Measurements from ENCODE around the gene NRAP. TPM values are rescaled to one million over a fixed set of nuclear protein-coding genes. Genes with fewer than 3 reads are reported as not detected.

The NRAP gene
- total and polyA plus RNA-seq, 2 of the 8 experiments (the other 6 are each of a cell fraction or from before 2014, with no cell fraction given), result not detected

DNA sequence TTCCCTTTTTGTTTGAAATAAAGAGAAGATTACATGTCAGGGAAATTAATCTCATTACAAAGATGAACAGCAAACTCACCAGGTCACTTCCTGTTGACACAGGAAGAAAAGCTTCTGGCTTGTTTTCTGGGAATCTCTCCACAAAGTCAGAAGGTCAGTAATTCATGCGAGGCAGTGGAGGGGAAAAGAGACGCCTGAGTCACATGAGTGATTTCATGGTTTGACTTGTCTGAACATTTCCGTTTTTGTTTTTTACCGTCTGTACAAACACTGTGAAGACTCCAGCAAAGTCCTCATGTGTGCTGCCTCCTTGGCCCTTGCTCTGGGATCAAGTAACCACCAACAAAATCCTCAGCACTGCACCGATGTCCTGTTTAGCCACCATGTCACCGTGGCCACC is 113.5 kb downstream of the NRAP start:
- H4K8ac ChIP-seq (ENCODE audit: extremely low read depth, insufficient read depth, low read length), result no peak overlapping the region
- no peak overlapping the region for H2BK12ac ChIP-seq (ENCODE audit: low read depth, low read length)
- H2BK20ac ChIP-seq (ENCODE audit: low read length), result no peak overlapping the region
- no peak overlapping the region for H3K18ac ChIP-seq (ENCODE audit: extremely low read depth, low read length)
- no peak overlapping the region for H4K91ac ChIP-seq (replicated peaks; ENCODE audit: insufficient read length, low read length)
- no peak overlapping the region for H3K4me2 ChIP-seq (ENCODE audit: insufficient read depth in 1 of 2, low read depth in 2 of 2, low read length in 2 of 2)
- H3K4ac ChIP-seq (replicated peaks; ENCODE audit: insufficient read length, low read depth, low read length), result no peak overlapping the region
- peaks cover 26 to 47% (median 41%) of the 10 kb centered on the region in 4 experiments for H3K27me3 ChIP-seq (replicated peaks in 1 of 4; ENCODE audit: control insufficient read depth in 3 of 4, extremely low read depth in 1 of 4, insufficient read depth in 3 of 4, low read length in 3 of 4)
- H4K20me1 ChIP-seq (replicated peaks in 1 of 2; ENCODE audit: control insufficient read depth in 1 of 2, insufficient read depth in 2 of 2, low read length in 2 of 2), result peaks cover 0 to 2% of the 10 kb centered on the region in 2 experiments
- ChIA-PET POLR2A (ENCODE audit: partially characterized antibody) (no interaction called here), CTCF (ENCODE audit: partially characterized antibody) (interaction anchor here (1.3 kb wide), 1 partner anchor 8 kb away, joined by 3 read pairs; no protein-coding TSS in a partner anchor)
- H2AK5ac ChIP-seq (ENCODE audit: low read depth, low read length), result no peak overlapping the region
- no peak overlapping the region for H2BK15ac ChIP-seq (ENCODE audit: low read length)
- H3K14ac ChIP-seq (ENCODE audit: insufficient read length), result no peak overlapping the region
- H3K9ac ChIP-seq (replicated peaks in 1 of 4; ENCODE audit: extremely low read depth in 1 of 4, low read depth in 3 of 4, low read length in 3 of 4), result no peak overlapping the region
- no peaks in the 10 kb centered on the region for H3K9me3 ChIP-seq (ENCODE audit: insufficient read depth in 2 of 2, low read depth in 1 of 2, low read length in 1 of 2)
- FAIRE-seq (no peak), DNase-seq (ENCODE audit: low read depth in 1 of 2, low spot score in 2 of 2) (no peak)
- H3K79me1 ChIP-seq (ENCODE audit: low read depth, low read length), result no peaks in the 10 kb centered on the region
- no peak overlapping the region for H4K5ac ChIP-seq (ENCODE audit: insufficient read length, low read depth, low read length)
- peaks cover 0 to 3% (median 0%) of the 10 kb centered on the region in 4 experiments; a peak in 1 of 7 replicates for H3K4me1 ChIP-seq (replicated peaks in 1 of 4; ENCODE audit: control insufficient read depth in 3 of 4, insufficient read depth in 4 of 4, low read length in 3 of 4)
- no peak overlapping the region for H2BK120ac ChIP-seq (replicated peaks; ENCODE audit: low read depth, low read length)
- no peak overlapping the region for H2BK5ac ChIP-seq (ENCODE audit: low read depth, low read length)
- H3K27ac ChIP-seq (ENCODE audit: low read depth, low read length), result no peak overlapping the region
- H3K23me2 ChIP-seq (ENCODE audit: low read depth, low read length), result no peaks in the 10 kb centered on the region
- H3K36me3 ChIP-seq (ENCODE audit: control insufficient read depth in 2 of 4, insufficient read depth in 4 of 4, low read length in 3 of 4), result no peaks in the 10 kb centered on the region
- no peak overlapping the region for H3K56ac ChIP-seq (replicated peaks; ENCODE audit: insufficient read length, low read depth, low read length)
- H3K23ac ChIP-seq (ENCODE audit: insufficient read length), result no peak overlapping the region
- 97% methylated on average over 6 of the region's 6 CpGs; no CpG with 5 or more reads in 1 of the 2 experiments for WGBS, 2 experiments (ENCODE audit: extremely low coverage in 1 of 2, insufficient coverage in 1 of 2, insufficient read length in 1 of 2, insufficient replicate concordance in 2 of 2, low coverage in 1 of 2, low lambda C conversion rate in 2 of 2, missing lambda C conversion rate in 1 of 2)
- H3K4me3 ChIP-seq (ENCODE audit: extremely low read depth in 1 of 4, insufficient read depth in 2 of 4, low read depth in 3 of 4, low read length in 4 of 4), result no peak overlapping the region
- H3K79me2 ChIP-seq (ENCODE audit: control insufficient read depth in 1 of 2, insufficient read depth in 2 of 2, low read length in 2 of 2), result no peaks in the 10 kb centered on the region
- H2AFZ ChIP-seq (ENCODE audit: low read length), result no peak overlapping the region
- TF ChIP-seq KDM4A (IDR thresholded peaks at IDR 0.05; ENCODE audit: low read depth, low read length, severe bottlenecking) (no peak), POU5F1 (IDR thresholded peaks at IDR 0.05; ENCODE audit: low read depth, low read length) (no peak), ZNF274 (IDR thresholded peaks at IDR 0.05; ENCODE audit: borderline replicate concordance, extremely low read depth, low read length) (no peak), USF2 (IDR thresholded peaks at IDR 0.05; ENCODE audit: low read length) (no peak), TAF1 (IDR thresholded peaks at IDR 0.05; ENCODE audit: low read depth, low read length) (no peak), KDM5A (IDR thresholded peaks at IDR 0.05; ENCODE audit: low read length) (no peak), SUZ12 (IDR thresholded peaks at IDR 0.05; ENCODE audit: low read length) (no peak), POLR2A (IDR thresholded peaks at IDR 0.05; ENCODE audit: control extremely low read depth in 1 of 2, low read depth in 2 of 2, low read length in 2 of 2) (no peak), NANOG (IDR thresholded peaks at IDR 0.05; ENCODE audit: insufficient read depth, low read depth, low read length, poor library complexity, severe bottlenecking) (no peak), CBX5 (IDR thresholded peaks at IDR 0.05; ENCODE audit: low read depth, low read length) (no peak), RNF2 (IDR thresholded peaks at IDR 0.05; ENCODE audit: borderline replicate concordance, low read depth, low read length, missing control alignments, poor library complexity, severe bottlenecking) (no peak), RXRA (IDR thresholded peaks at IDR 0.05; ENCODE audit: insufficient read depth, low read depth, low read length) (no peak), FOSL1 (IDR thresholded peaks at IDR 0.05; ENCODE audit: insufficient read depth, low read depth, low read length) (no peak)
